Suprapubic skin (tissue), 4 donors: ENCODE data around the gene DTNA.

Experiments used
- CTCF ChIP-seq, 2 donors: fragments of 200-600 bp in 1 of 2; fragments of 450-650 bp in 1 of 2; sonication (generic) in 1 of 2; IDR thresholded peaks; one replicate each; pipeline ENCODE4 v1.5.1; 2016 to 2019; ENCODE audit warnings: antibody characterized with exemption in 2 of 2, mild to moderate bottlenecking in 1 of 2, moderate library complexity in 1 of 2
- EP300 ChIP-seq: sonication (generic); formaldehyde crosslinking; IDR thresholded peaks from one replicate; pipeline ENCODE4 v1.6.1; 2017; ENCODE audit warnings: antibody characterized with exemption
- POLR2A ChIP-seq, 2 donors: fragments of 450-650 bp; IDR thresholded peaks; one replicate each; pipeline ENCODE4 v1.6.1; 2017; ENCODE audit warnings: antibody characterized with exemption in 2 of 2, mild to moderate bottlenecking in 2 of 2, moderate library complexity in 2 of 2
- POLR2AphosphoS5 ChIP-seq, 3 donors: sonication (generic); formaldehyde crosslinking; IDR thresholded peaks; one replicate each; pipeline ENCODE4 v1.6.1; 2017; ENCODE audit warnings: antibody characterized with exemption in 3 of 3

- TF ChIP-seq POLR2A (IDR thresholded peaks at IDR 0.05) (no peak), CTCF (IDR thresholded peaks at IDR 0.05) (no peak), POLR2AphosphoS5 (IDR thresholded peaks at IDR 0.05) (no peak), EP300 (no peak)
Observed at GRCh38 chr18:34890486-34891085, 180.5 kb downstream of the DTNA start.
